Measurements from ENCODE around the gene TUBB4B. TPM values are rescaled to one million over a fixed set of nuclear protein-coding genes. Genes with fewer than 3 reads are reported as not detected.

The TUBB4B gene
- total and polyA plus RNA-seq, 2 of the 4 experiments (the other 2 are of a cell fraction): 237 to 529 TPM

DNA sequence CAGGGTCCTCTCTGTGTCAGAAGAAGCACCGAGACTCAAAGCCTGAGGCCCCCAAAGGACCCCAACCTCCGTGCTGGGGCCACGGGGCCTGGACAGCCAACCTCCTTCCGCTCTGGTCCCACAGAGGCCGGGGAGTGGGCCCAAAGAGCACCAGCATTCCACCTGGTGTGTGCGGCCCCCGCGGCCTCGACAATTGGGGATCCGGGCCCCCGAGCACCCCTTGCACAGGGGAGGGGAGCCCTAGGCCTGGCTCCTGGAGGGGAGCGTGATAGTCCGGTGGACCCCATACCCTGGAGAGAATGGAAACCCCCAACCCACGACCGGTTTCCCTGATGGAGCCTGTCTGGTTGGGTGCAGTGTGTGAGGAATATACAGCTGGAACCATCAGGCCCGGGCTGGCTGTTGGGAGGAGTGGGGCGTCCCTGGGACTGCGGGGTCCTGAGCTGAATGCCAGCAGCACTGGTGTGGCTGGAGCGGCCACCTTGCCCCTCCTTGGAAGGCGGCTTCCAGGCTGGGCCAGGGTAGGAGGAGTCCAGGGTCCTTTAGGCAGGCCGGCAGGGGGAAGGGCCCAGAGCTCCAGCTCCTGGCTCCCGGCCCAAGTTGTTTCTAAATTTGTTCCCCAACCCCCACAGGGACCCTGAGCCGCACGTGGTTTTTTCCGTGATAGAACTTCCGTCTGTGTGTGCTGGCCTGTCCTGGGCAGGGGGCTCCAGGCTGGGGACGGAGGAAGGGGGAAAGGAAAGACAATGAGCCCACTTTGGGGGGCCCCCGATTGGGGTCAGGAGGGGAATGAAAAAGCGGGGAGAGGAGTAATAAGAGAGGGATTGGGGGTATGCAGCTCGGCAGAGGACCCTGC is 35.6 kb downstream of the TUBB4B start:
- Histone ChIP-seq H2BK20ac (ENCODE audit: low read depth, low read length) (no peak overlapping the region; the same call in 1 of the 2 replicates), H2BK120ac (ENCODE audit: low read depth, low read length) (peak overlapping the region; percentile 66; the same call in 1 of the 2 replicates), H4K20me1 (ENCODE audit: insufficient read depth, low read length) (peaks cover 32% of the 10 kb centered on the region), H3K36me3 (ENCODE audit: control insufficient read depth, insufficient read depth, low read length) (peaks cover 37% of the 10 kb centered on the region), H3K56ac (ENCODE audit: extremely low read depth, insufficient read depth, low read length) (no peak overlapping the region), H2AK9ac (replicated peaks; ENCODE audit: low read depth, low read length, poor library complexity) (peak overlapping the region; percentile 99), H2AK5ac (ENCODE audit: low read depth, low read length) (peak overlapping the region; percentile 91), H2BK5ac (ENCODE audit: low read depth, low read length, poor library complexity, severe bottlenecking) (peak overlapping the region; percentile 71), H3K14ac (replicated peaks; ENCODE audit: low read depth, low read length) (no peak overlapping the region; the same call in 1 of the 2 replicates), H3K4ac (ENCODE audit: low read depth, low read length) (peak overlapping the region; percentile 82), H2BK15ac (ENCODE audit: low read depth, low read length) (0 out of 3 replicates have a peak overlapping the region, but pooled peaks have one; percentile 40), H3K23ac (ENCODE audit: low read depth, low read length) (0 out of 2 replicates have a peak overlapping the region, but pooled peaks have one; percentile 10), H3K27me3 (ENCODE audit: control insufficient read depth, insufficient read depth, low read length) (no peaks in the 10 kb centered on the region), H4K8ac (ENCODE audit: low read depth in 2 of 2, low read length in 2 of 2) (peak overlapping the region; percentile 60 to 86; a peak in 3 of 4 replicates), H3K9ac (ENCODE audit: low read depth, low read length) (peak overlapping the region; percentile 39; the same call in 1 of the 2 replicates), H3K27ac (ENCODE audit: insufficient read depth, low read length) (peak overlapping the region; percentile 78), H3K4me3 (ENCODE audit: insufficient read depth, low read depth, low read length) (no peak overlapping the region; the same call in 1 of the 2 replicates), H3K9me1 (ENCODE audit: insufficient read depth, low read length) (no peaks in the 10 kb centered on the region), H3K9me3 (ENCODE audit: control insufficient read depth, insufficient read depth, low read length) (no peaks in the 10 kb centered on the region), H2AFZ (replicated peaks; ENCODE audit: low read length, poor library complexity) (peak overlapping the region; percentile 88), H4K5ac (ENCODE audit: low read depth, low read length) (peak overlapping the region; percentile 25; the same call in 1 of the 2 replicates), H3K18ac (ENCODE audit: low read depth, low read length) (no peak overlapping the region; the same call in 1 of the 2 replicates), H3K4me2 (ENCODE audit: low read depth, low read length) (peak overlapping the region; percentile 76), H3K4me1 (ENCODE audit: control insufficient read depth, insufficient read depth, low read length) (peaks cover 21% of the 10 kb centered on the region), H4K91ac (ENCODE audit: insufficient read depth, low read depth, low read length) (peak overlapping the region; percentile 73), H3K79me1 (ENCODE audit: low read depth in 1 of 2, low read length in 2 of 2) (peaks cover 3 to 65% of the 10 kb centered on the region in 2 experiments)
- 48% methylated on average over 8 of the region's 30 CpGs; no CpG with 5 or more reads in 1 of the 2 experiments for WGBS, 2 experiments (ENCODE audit: extremely low coverage in 2 of 2, insufficient read length in 1 of 2)
- BruUV-seq (replicated peaks): no TSS peak
- dilution Hi-C loops (cut with HindIII; ENCODE audit: low sequenced_read_pairs, unreplicated experiment) (no loop called here), intact Hi-C loops (cut with micrococcal nuclease) (no loop called here), in situ Hi-C loops (cut with MboI; ENCODE audit: low sequenced_read_pairs) (no loop called here)
- ChIA-PET POLR2A (ENCODE audit: unreplicated experiment) (interaction anchor here (0.5 kb wide), 1 partner anchor 10 kb away, joined by 5 read pairs; no protein-coding TSS in a partner anchor), CTCF (no interaction called here)
- TF ChIP-seq MXI1 (IDR thresholded peaks at IDR 0.05; ENCODE audit: borderline replicate concordance, low read depth, low read length): peak; percentile 32; the same call in 1 of the 2 replicates
- no peak for TF ChIP-seq MAFK (IDR thresholded peaks at IDR 0.05; ENCODE audit: low read depth, low read length)
- no peak for TF ChIP-seq NFE2L2 (IDR thresholded peaks at IDR 0.05; ENCODE audit: low read depth, low read length)
- TF ChIP-seq RAD21 (IDR thresholded peaks at IDR 0.05; ENCODE audit: low read length): no peak
- TF ChIP-seq BHLHE40 (IDR thresholded peaks at IDR 0.05; ENCODE audit: low read depth, low read length): 0 out of 2 replicates have a peak, but pooled peaks have one; percentile 9
- TF ChIP-seq USF2 (IDR thresholded peaks at IDR 0.05; ENCODE audit: low read depth, low read length): 0 out of 2 replicates have a peak, but pooled peaks have one; percentile 18
- TF ChIP-seq MAZ (IDR thresholded peaks at IDR 0.05; ENCODE audit: borderline replicate concordance, low read depth, low read length): no peak
- TF ChIP-seq POLR2A (IDR thresholded peaks at IDR 0.05; ENCODE audit: low read depth, low read length): no peak
- peak; percentile 43 for ATAC-seq (ENCODE audit: low read depth)
- DNase-seq: peak; percentile 38

Measured in IMR-90 (cell line).